Measurements from ENCODE around the gene SMIM29.
A peak's percentile ranks its signal among the peaks of the same experiment; 100 is the strongest.
"Not testable (repeated sequence)": the region's sequence is repeated elsewhere in the genome, so short reads cannot be mapped to it uniquely, and the experiment has no call there.

SMIM29 gene

DNA sequence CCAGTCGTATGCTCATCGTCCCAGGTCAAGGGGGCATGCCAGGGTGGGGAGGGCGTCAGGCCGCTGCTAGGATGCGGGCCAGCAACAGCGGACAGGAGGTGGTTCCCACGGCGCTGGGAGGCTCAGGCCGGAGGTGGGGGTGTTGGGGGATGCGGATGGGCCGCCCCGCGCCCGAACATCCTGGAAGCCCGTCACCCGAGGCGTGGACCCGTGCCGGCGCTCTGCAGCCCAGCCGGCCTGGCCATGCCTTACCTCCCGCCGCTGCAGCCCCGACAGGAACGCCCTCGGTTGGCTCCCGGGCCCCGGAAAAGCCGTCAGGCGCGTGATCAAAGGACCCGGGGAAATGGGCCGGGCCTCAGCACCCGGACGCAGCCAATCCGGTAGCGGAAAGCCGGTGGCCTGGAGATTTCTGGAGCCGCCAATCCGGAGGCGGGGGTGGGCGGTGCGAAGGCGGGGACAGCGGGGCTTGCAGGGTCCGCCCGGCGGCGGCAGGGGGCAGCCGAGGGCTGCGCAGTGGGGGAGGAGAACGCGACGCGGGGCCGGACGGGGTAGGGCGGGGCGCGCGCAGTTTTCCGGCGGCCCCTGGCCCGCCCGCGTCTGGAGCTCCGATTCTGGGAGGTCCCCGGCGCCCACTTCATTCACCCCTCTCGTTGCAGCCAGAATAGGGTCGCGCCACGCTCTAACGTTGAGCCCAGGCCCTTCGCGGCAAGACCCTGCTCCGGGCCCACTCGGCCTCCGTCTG lies at the start of gene SMIM29:
TSS of gene SMIM29 (minus strand) at position 280 of the 742 bp plus-strand sequence. CDS start 1,215 bp downstream, outside the sequence.
- peak; percentile 98 for DNase-seq (ENCODE audit: low read depth)

- no peak for DNase-seq (ENCODE audit: low read depth)
Observed at GRCh38 chr6:34295721-34296120, 46.9 kb upstream of the SMIM29 start.

DNA sequence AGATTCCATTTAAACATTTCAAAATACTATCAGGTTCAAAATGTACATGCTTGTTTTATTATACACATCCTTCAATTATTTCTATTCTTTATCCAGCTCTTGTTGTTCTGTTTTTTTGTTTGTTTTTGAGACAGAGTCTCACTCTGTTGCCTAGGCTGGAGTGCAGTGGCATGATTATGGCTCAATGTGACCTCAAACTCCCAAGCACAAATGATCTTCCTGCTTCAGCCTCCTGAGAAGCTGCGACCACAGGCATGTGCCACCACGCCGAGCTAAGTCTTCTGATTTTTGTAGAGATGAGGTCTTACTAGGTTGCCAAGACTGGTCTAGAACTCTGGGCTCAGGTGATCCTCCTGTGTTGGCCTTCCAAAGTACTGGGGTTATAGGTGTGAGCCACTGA lies 44.1 kb upstream of the SMIM29 start:
- no peak for DNase-seq (ENCODE audit: low read depth)

DNA sequence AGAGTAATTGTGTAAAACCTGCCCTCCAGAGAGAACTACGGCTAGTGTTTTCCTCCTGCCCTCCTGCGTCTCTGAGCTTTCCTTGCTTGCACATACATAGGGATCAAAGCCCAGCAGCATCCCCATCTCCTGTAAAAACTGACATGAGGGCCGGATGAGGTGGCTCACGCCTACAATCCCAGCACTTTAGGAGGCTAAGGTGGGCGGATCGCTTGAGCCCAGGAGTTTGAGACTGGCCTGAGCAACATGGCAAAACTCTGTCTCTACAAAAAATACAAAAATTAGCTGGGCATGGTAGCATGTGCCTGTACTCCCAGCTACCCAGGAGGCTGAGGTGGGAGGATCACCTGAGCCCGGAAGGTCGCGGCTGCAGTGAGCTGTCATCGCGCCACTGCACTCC lies 40.3 kb upstream of the SMIM29 start:
- no peak for DNase-seq (ENCODE audit: low read depth)

- DNase-seq (ENCODE audit: low read depth), result no peak
Observed at GRCh38 chr6:34288581-34288980, 39.8 kb upstream of the SMIM29 start.

- no peak for DNase-seq (ENCODE audit: low read depth)
Observed at GRCh38 chr6:34285448-34286164, 36.8 kb upstream of the SMIM29 start.

DNA sequence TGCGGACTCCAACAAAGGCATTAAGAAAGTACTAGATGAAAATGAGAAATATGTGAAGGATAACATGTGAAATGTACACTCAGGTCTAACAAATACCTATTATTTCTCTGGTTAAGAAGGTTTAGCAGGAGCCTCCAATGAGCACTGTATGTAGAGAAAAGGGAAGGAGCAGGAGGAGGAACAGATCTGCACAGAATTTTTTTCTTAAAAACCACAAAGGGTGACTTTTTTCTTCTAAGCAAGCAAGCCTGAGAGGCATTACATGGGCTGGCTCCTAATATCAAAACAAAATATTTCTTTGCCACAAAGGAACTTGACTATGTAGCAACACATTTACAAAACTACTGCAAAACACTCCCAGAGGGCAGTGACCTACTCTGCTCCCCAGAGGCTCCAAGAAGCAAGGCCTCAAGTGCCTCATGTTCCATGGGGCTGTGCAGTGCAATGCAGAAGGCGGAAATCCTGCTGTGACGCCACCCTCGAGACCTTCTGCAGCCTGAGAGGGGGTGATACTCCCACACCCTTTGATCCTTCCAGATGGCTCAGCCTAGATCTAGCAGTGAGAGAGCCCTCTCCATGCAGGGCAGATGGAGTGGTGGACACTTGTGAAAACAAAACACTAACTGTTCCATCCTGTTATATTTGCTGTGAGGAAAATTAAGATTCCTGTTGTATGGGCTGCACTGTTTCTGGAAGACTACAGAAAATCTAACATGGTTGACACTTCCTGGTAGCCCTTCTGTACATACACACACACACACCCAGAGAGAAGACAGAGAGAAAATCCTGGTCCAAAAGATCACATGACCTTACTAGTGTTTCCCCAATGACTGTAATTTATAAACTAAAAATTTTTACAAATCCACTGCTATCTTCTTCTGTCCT lies 36.0 kb upstream of the SMIM29 start:
- no peak for DNase-seq (ENCODE audit: low read depth)

DNA sequence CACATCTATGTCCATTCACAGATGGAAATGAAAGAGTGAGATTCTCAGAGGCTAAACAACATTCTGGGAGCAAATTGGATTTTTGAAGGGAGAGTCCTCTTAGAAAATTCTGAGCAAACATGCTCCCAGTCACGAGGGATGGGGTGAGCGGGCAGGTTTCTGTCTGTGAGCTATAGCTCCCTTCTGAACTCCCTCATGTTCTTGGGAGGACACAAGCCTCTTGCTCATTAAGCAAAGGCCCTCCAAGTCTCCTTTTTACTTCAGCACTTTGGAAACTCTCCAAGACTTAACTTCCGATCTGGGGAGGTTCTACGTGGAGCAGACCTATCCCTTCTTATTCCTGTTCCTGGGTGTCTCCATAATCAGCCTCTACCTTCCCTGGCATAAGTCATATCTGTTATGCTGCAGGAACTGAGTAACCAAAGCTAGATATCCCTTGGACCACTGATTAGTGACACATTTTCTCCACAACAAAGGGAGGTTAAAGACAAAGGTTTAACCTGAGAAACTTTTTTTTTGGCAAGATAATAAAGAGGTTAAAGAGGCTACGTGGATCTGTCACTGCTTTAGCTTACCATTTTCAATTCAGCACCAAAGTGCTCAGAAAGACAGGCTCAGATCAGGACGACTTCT lies 33.0 kb upstream of the SMIM29 start:
- no peak for DNase-seq (ENCODE audit: low read depth)

- no peak for DNase-seq (ENCODE audit: low read depth)
Observed at GRCh38 chr6:34280216-34280615, 31.4 kb upstream of the SMIM29 start.

DNA sequence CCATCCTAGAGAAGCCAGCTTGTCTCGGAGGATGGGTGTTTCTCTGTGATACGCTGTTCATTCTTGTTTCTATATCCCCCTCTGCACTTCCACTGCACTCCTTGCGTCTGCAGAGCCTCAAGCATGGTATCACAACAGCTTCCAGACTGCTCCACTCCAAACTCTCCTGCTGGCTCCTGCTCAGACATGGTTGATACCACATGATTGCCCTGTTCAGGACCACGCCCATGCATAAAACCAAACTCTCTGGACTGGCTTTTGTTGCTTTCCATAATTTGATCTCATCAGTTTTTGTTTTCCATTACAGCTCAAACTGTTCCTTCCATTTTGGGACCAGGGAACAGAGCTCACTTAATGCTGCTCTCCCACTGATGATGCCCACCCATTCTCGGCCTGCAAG lies 30.0 kb upstream of the SMIM29 start:
- DNase-seq (ENCODE audit: low read depth), result no peak

- DNase-seq (ENCODE audit: low read depth), result no peak
Observed at GRCh38 chr6:34277763-34278112, 28.9 kb upstream of the SMIM29 start.

- no peak for DNase-seq (ENCODE audit: low read depth)
Observed at GRCh38 chr6:34276881-34277762, 28.3 kb upstream of the SMIM29 start.

DNA sequence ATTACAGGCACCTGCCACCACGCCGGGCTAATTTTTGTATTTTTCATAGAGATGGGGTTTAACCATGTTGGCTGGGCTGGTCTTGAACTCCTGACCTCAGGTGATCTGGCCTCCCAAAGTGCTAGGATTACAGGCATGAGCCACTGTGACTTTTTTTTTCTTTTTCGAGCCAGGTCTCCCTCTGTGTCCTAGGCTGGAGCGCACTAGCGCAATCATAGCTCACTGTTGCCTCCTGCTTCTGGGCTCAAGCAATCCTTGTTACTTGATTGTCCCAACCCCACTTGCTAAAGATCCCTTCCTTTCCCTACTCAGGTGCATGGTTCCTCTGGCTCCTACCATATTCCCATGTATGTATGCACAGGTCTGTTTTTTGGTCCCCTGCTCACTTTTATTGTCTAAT lies 27.4 kb upstream of the SMIM29 start:
- DNase-seq (ENCODE audit: low read depth), result no peak

DNA sequence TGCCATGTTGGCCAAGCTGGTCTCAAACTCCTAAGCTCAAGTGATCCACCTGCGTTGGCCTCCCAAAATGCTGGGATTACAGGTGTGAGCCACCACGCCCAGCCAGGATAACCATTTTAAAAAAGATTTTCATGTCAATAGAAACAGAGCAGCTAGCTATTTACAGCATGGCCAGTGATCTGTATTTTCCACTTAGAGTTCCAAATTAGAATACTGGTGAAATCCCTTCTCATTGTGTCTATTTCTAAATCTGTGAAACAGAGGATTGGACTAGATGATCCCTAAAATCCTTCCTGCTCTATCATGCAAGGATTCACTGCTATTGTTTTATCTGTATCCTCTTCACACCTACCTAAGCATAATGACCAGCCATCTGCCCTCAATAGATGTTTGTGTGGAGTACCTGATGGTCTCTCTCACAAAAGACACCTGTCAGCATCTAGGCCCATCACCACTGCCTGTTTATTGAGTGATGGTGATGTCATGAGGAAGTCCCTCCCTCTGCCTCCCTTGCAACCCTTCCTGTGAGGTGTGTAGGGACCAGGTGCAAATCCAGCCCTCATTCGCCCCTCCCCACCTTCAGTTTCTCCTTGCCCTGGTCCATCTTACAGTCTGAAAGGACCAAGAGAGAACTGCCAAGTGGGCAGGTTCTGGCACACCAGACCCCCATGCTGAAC lies 26.5 kb upstream of the SMIM29 start:
- DNase-seq (ENCODE audit: low read depth), result no peak

GRCh38 chr6:34274129-34274528 lies 25.3 kb upstream of the SMIM29 start:
- no peak for DNase-seq (ENCODE audit: low read depth)

GRCh38 chr6:34273242-34273805 lies 24.5 kb upstream of the SMIM29 start:
- DNase-seq (ENCODE audit: low read depth), result no peak

GRCh38 chr6:34272013-34272926 lies 23.5 kb upstream of the SMIM29 start:
- DNase-seq (ENCODE audit: low read depth), result no peak

GRCh38 chr6:34269658-34270341 lies 21.0 kb upstream of the SMIM29 start:
- not testable (repeated sequence) for DNase-seq (ENCODE audit: low read depth)

DNA sequence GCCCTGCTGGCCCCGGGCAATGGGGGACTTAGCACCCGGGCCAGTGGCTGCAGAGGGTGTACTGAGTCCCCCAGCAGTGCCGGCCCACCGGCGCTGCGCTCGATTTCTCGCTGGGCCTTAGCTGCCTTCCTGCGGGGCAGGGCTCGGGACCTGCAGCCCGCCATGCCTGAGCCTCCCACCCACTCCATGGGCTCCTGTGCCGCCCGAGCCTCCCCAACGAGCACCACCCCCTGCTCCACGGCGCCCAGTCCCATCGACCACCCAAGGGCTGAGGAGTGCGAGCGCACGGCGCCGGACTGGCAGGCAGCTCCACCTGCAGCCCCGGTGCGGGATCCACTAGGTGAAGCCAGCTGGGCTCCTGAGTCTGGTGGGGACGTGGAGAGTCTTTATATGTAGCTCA lies 20.3 kb upstream of the SMIM29 start:
- DNase-seq (ENCODE audit: low read depth), result not testable (repeated sequence)

All from activated T-helper 1 cell treated with Interleukin-2 at 50 U/mL for 16 hours (primary cell).